ENCODE data around the gene RND2. TPM values are rescaled to one million over a fixed set of nuclear protein-coding genes. Genes with fewer than 3 reads are reported as not detected.
A peak's percentile ranks its signal among the peaks of the same experiment; 100 is the strongest.

RND2 gene
- total RNA-seq, 1 donor from 2014 or later: 0.85 TPM

DNA sequence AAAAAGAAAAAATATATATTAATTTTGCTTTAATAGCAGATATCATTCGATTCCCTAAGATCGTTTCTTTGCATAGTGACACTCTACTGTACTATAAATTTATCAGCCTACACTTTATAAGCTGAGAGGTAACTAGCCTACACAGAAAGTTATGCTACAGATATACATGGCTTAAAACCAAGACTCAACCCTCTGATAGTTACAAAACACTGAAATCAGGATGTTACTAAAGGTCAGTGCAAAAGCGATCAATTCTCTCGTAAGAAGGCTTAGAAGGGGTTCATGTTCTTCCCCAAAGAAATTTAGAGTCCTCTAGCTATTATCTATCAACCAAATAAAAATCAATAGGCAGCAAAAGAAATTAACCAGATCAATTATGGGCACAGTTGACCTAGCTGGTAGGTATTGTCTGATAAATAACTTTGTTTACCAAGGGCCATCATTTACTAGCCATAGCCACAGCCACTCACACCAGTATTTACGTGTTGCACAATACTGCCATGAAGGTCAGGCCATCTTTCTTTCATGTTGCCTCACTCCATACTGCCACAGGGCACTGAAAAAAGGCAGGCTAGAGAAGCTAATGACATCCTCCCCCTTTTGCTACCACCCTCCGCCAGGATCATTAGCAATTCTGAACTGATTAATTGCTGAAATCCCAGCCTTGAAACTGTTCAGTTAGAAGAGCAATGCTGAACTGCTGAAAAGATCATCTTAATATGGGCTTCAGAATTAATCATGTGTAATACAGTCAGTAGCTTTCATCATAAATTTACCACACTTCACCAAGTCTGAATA is 43.7 kb downstream of the RND2 start:
- H3K4me3 ChIP-seq: no peak overlapping the region
- H3K9me3 ChIP-seq (replicated peaks): no peaks in the 10 kb centered on the region
- H3K36me3 ChIP-seq: no peaks in the 10 kb centered on the region
- TF ChIP-seq, protein P1, sequence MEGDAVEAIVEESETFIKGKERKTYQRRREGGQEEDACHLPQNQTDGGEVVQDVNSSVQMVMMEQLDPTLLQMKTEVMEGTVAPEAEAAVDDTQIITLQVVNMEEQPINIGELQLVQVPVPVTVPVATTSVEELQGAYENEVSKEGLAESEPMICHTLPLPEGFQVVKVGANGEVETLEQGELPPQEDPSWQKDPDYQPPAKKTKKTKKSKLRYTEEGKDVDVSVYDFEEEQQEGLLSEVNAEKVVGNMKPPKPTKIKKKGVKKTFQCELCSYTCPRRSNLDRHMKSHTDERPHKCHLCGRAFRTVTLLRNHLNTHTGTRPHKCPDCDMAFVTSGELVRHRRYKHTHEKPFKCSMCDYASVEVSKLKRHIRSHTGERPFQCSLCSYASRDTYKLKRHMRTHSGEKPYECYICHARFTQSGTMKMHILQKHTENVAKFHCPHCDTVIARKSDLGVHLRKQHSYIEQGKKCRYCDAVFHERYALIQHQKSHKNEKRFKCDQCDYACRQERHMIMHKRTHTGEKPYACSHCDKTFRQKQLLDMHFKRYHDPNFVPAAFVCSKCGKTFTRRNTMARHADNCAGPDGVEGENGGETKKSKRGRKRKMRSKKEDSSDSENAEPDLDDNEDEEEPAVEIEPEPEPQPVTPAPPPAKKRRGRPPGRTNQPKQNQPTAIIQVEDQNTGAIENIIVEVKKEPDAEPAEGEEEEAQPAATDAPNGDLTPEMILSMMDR (IDR thresholded peaks at IDR 0.05; ENCODE audit: borderline replicate concordance): no peak
- intact Hi-C loops (cut with micrococcal nuclease): no loop called here
- peaks cover 17% of the 10 kb centered on the region for H3K4me1 ChIP-seq
- H3K27ac ChIP-seq (replicated peaks): peak overlapping the region; percentile 67
- DNase-seq: no peak
- H3K27me3 ChIP-seq (ENCODE audit: low read depth): no peaks in the 10 kb centered on the region

DNA sequence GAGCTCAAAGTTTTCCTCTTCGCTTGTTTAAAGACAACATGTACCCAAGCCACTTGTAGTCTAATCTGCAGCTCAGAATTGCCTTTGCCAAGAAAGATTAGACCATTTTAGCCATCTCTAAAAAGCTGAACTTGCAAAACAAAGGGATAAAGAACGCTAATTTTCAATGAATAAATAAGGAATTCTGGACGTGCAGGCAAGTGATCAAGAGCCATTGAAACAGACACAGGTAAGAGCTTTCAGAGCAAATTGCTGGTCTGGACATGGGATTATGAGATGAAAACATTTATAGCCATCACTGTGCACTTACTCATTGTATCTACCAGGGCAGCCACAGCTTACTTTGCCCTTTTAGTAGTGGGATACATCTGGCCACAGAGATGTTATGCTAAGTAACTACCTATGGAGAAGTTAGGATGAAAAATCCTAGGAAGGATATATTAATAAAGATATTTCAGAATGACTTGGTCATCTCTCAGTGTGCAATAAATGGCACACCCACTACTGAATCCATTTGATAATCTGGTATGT is 44.4 kb downstream of the RND2 start:
- no peaks in the 10 kb centered on the region for H3K9me3 ChIP-seq (replicated peaks)
- H3K36me3 ChIP-seq: no peaks in the 10 kb centered on the region
- TF ChIP-seq, protein P1 (IDR thresholded peaks at IDR 0.05; ENCODE audit: borderline replicate concordance): no peak
- intact Hi-C loops (cut with micrococcal nuclease): no loop called here
- no peak for DNase-seq
- no peak overlapping the region for H3K4me3 ChIP-seq
- no peaks in the 10 kb centered on the region for H3K27me3 ChIP-seq (ENCODE audit: low read depth)
- peak overlapping the region; percentile 67 for H3K27ac ChIP-seq (replicated peaks)
- H3K4me1 ChIP-seq: peaks cover 17% of the 10 kb centered on the region

DNA sequence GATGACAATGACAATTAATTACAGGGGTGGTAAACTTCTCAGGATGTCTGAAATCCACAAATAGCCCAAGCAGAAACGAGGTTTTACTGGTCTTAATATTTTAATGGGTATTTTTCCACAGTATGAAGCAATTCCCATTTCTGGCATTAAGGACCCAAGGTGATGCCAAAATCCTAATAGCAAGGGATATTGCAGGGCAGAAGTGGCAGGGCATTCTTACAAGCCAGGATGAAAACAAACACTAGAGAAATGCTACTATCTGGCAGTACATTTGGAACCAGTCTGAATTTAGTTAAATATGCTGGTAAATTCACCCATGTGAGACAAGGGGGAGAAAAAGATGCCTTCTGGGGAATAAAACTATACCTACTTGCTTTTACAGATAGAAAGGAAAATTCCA is 45.2 kb downstream of the RND2 start:
- Histone ChIP-seq H3K27me3 (ENCODE audit: low read depth) (no peaks in the 10 kb centered on the region), H3K27ac (replicated peaks) (peak overlapping the region; percentile 67), H3K4me3 (no peak overlapping the region), H3K36me3 (no peaks in the 10 kb centered on the region), H3K9me3 (replicated peaks) (no peaks in the 10 kb centered on the region), H3K4me1 (peaks cover 17% of the 10 kb centered on the region)
- TF ChIP-seq, protein P1 (IDR thresholded peaks at IDR 0.05; ENCODE audit: borderline replicate concordance): no peak
- intact Hi-C loops (cut with micrococcal nuclease): no loop called here
- DNase-seq: no peak

DNA sequence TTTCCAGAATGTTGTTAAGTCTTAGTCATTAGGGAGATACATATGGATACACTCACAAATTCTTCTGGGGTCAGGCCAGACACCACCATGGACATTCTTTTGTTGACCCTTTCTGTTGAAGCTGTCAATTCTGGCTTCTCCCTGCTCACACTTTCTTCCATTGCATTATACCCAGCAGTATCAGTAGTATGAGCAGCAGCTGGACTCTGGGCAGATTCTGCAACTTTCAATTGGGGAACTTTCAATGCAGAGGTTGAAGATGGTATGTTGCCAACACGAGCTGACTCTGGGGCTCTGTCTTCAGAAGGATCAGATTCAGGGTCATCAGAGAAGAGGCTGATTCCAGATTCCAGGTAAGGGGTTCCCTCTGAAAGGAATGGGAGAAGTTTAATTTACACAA is 45.8 kb downstream of the RND2 start:
- no peaks in the 10 kb centered on the region for H3K36me3 ChIP-seq
- no peak overlapping the region for H3K4me3 ChIP-seq
- intact Hi-C loops (cut with micrococcal nuclease): no loop called here
- peak overlapping the region; percentile 67 for H3K27ac ChIP-seq (replicated peaks)
- no peaks in the 10 kb centered on the region for H3K27me3 ChIP-seq (ENCODE audit: low read depth)
- TF ChIP-seq, protein P1 (IDR thresholded peaks at IDR 0.05; ENCODE audit: borderline replicate concordance): no peak
- H3K4me1 ChIP-seq: peaks cover 17% of the 10 kb centered on the region
- no peaks in the 10 kb centered on the region for H3K9me3 ChIP-seq (replicated peaks)
- no peak for DNase-seq

DNA sequence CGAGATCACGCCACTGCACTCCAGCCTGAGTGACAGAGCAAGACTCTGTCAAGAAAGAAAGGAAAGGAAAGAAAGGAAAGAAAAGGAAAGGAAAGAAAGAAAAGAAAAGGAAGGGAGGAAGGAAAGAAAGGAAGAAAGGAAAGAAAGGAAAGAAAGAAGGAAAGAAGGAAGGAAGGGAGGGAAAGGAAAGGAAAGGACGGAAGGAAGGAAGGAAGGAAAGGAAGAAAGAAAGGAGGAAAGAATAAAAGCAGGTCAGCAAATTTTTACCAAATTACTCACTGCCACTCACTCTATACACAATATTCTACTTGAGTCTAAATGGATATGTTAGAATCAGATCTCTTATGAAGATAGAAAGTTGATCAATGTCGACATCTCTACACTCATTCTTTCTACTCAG is 49.8 kb downstream of the RND2 start:
- Histone ChIP-seq H3K27me3 (ENCODE audit: low read depth) (no peaks in the 10 kb centered on the region), H3K27ac (replicated peaks) (no peak overlapping the region), H3K36me3 (no peaks in the 10 kb centered on the region), H3K9me3 (replicated peaks) (no peaks in the 10 kb centered on the region), H3K4me3 (no peak overlapping the region), H3K4me1 (peaks cover 7% of the 10 kb centered on the region)
- TF ChIP-seq, protein P1 (IDR thresholded peaks at IDR 0.05; ENCODE audit: borderline replicate concordance): no peak
- no peak for DNase-seq
- intact Hi-C loops (cut with micrococcal nuclease): no loop called here
